ENCODE measurements around the gene INSYN2B. TPM values are rescaled to one million over a fixed set of nuclear protein-coding genes. Genes with fewer than 3 reads are reported as not detected.
"Not testable (repeated sequence)": the region's sequence is repeated elsewhere in the genome, so short reads cannot be mapped to it uniquely, and the experiment has no call there.

INSYN2B gene
- total RNA-seq, 1 donor from 2014 or later: 1.5 TPM

GRCh38 chr5:169964246-169964645 lies 16.0 kb downstream of the INSYN2B start:
- no peak overlapping the region for H3K27ac Mint-ChIP-seq

GRCh38 chr5:169960659-169961058 lies 19.6 kb downstream of the INSYN2B start:
- Mint-ChIP-seq H3K4me1 (ENCODE audit: unreplicated experiment) (no peaks in the 10 kb centered on the region), H3K36me3 (no peaks in the 10 kb centered on the region), H3K27ac (no peak overlapping the region), H3K27me3 (peaks cover 22% of the 10 kb centered on the region), H3K4me3 (no peak overlapping the region), H3K9me3 (no peaks in the 10 kb centered on the region)
- TF ChIP-seq CTCF (conservative IDR thresholded peaks at IDR 0.05): no peak
- DNase-seq (ENCODE audit: extremely low spot score, unreplicated experiment): no peak

More at GRCh38 chr5:169964246-169964645, 16.0 kb downstream of the INSYN2B start:
- Mint-ChIP-seq H3K9me3 (no peaks in the 10 kb centered on the region), H3K27me3 (peaks cover 17% of the 10 kb centered on the region), H3K4me3 (no peak overlapping the region), H3K36me3 (no peaks in the 10 kb centered on the region), H3K4me1 (ENCODE audit: unreplicated experiment) (peaks cover 9% of the 10 kb centered on the region)
- no peak for DNase-seq (ENCODE audit: extremely low spot score, unreplicated experiment)
- no peak for TF ChIP-seq CTCF (conservative IDR thresholded peaks at IDR 0.05)

- Mint-ChIP-seq H3K36me3 (no peaks in the 10 kb centered on the region), H3K27me3 (peaks cover 29% of the 10 kb centered on the region), H3K27ac (no peak overlapping the region), H3K4me3 (no peak overlapping the region), H3K4me1 (ENCODE audit: unreplicated experiment) (no peaks in the 10 kb centered on the region), H3K9me3 (no peaks in the 10 kb centered on the region)
- no peak for TF ChIP-seq CTCF (conservative IDR thresholded peaks at IDR 0.05)
- no peak for DNase-seq (ENCODE audit: extremely low spot score, unreplicated experiment)
These were observed 22.0 kb downstream of the INSYN2B start for GRCh38 chr5:169958278-169958677.

GRCh38 chr5:169956756-169957155 lies 23.5 kb downstream of the INSYN2B start:
- H3K9me3 Mint-ChIP-seq: no peaks in the 10 kb centered on the region
- no peaks in the 10 kb centered on the region for H3K36me3 Mint-ChIP-seq
- H3K4me3 Mint-ChIP-seq: no peak overlapping the region
- no peak for DNase-seq (ENCODE audit: extremely low spot score, unreplicated experiment)
- no peaks in the 10 kb centered on the region for H3K4me1 Mint-ChIP-seq (ENCODE audit: unreplicated experiment)
- no peak for TF ChIP-seq CTCF (conservative IDR thresholded peaks at IDR 0.05)
- no peak overlapping the region for H3K27ac Mint-ChIP-seq
- H3K27me3 Mint-ChIP-seq: peaks cover 29% of the 10 kb centered on the region

- H3K9me3 Mint-ChIP-seq: no peaks in the 10 kb centered on the region
- no peak for TF ChIP-seq CTCF (conservative IDR thresholded peaks at IDR 0.05)
- DNase-seq (ENCODE audit: extremely low spot score, unreplicated experiment): no peak
These were observed 24.2 kb downstream of the INSYN2B start for GRCh38 chr5:169956126-169956525.

GRCh38 chr5:169954786-169955185 lies 25.5 kb downstream of the INSYN2B start:
- Mint-ChIP-seq H3K9me3 (no peaks in the 10 kb centered on the region), H3K4me1 (ENCODE audit: unreplicated experiment) (no peaks in the 10 kb centered on the region), H3K27ac (no peak overlapping the region), H3K4me3 (no peak overlapping the region), H3K36me3 (no peaks in the 10 kb centered on the region), H3K27me3 (peaks cover 34% of the 10 kb centered on the region)
- no peak for DNase-seq (ENCODE audit: extremely low spot score, unreplicated experiment)
- no peak for TF ChIP-seq CTCF (conservative IDR thresholded peaks at IDR 0.05)

More at GRCh38 chr5:169956126-169956525, 24.2 kb downstream of the INSYN2B start:
- Mint-ChIP-seq H3K4me3 (no peak overlapping the region), H3K27ac (no peak overlapping the region), H3K36me3 (no peaks in the 10 kb centered on the region), H3K4me1 (ENCODE audit: unreplicated experiment) (no peaks in the 10 kb centered on the region), H3K27me3 (peaks cover 29% of the 10 kb centered on the region)

GRCh38 chr5:169953196-169953595 lies 27.1 kb downstream of the INSYN2B start:
- H3K9me3 Mint-ChIP-seq; H3K27ac Mint-ChIP-seq; H3K4me3 Mint-ChIP-seq; DNase-seq (ENCODE audit: extremely low spot score, unreplicated experiment); H3K36me3 Mint-ChIP-seq; H3K4me1 Mint-ChIP-seq (ENCODE audit: unreplicated experiment): not testable (repeated sequence)
- H3K27me3 Mint-ChIP-seq: peaks cover 33% of the 10 kb centered on the region
